GM18499 (cell line): ENCODE data around the gene SH2D4B.

ENCODE experiments used
- ATAC-seq: cut with Tn5 transposase; IDR thresholded peaks from one replicate; pipeline ENCODE4 v1.9.1; 2021; ENCODE audit warnings: moderate number of reproducible peaks; ENCODE audit not compliant: insufficient read depth, unreplicated experiment

SH2D4B gene

GRCh38 chr10:80664071-80664680, 126.5 kb downstream of the SH2D4B start:
- ATAC-seq = no peak

GRCh38 chr10:80669485-80669884, 131.8 kb downstream of the SH2D4B start:
- ATAC-seq = no peak

GRCh38 chr10:80670774-80671173, 133.1 kb downstream of the SH2D4B start:
- ATAC-seq = no peak

- ATAC-seq = no peak
Measured at GRCh38 chr10:80671847-80672246, 134.1 kb downstream of the SH2D4B start.

- no peak for ATAC-seq
Measured at GRCh38 chr10:80672613-80673012, 134.9 kb downstream of the SH2D4B start.

GRCh38 chr10:80674809-80675208, 137.1 kb downstream of the SH2D4B start:
- ATAC-seq = no peak

GRCh38 chr10:80681142-80681541, 143.4 kb downstream of the SH2D4B start:
- ATAC-seq = no peak

- no peak for ATAC-seq
Measured at GRCh38 chr10:80684259-80684658, 146.6 kb downstream of the SH2D4B start.

- ATAC-seq = no peak
Measured at GRCh38 chr10:80685355-80685754, 147.7 kb downstream of the SH2D4B start.

- no peak for ATAC-seq
Measured at GRCh38 chr10:80686734-80687475, 149.2 kb downstream of the SH2D4B start.

- ATAC-seq = no peak
Measured at GRCh38 chr10:80687476-80687789, 149.7 kb downstream of the SH2D4B start.

GRCh38 chr10:80690434-80690833, 152.7 kb downstream of the SH2D4B start:
- ATAC-seq = no peak

- ATAC-seq = no peak
Measured at GRCh38 chr10:80691441-80691840, 153.7 kb downstream of the SH2D4B start.

GRCh38 chr10:80693565-80693964, 155.9 kb downstream of the SH2D4B start:
- no peak for ATAC-seq

- ATAC-seq = no peak
Measured at GRCh38 chr10:80694930-80695329, 157.2 kb downstream of the SH2D4B start.
